GM23338 (cell line): ENCODE results near the gene ITPRIPL1. TPM values are rescaled to one million over a fixed set of nuclear protein-coding genes. Genes with fewer than 3 reads are reported as not detected.
A peak's percentile ranks its signal among the peaks of the same experiment; 100 is the strongest.

Experiments used
- ATAC-seq: fragments of 200-7000 bp; cut with Tn5 transposase; 3 replicates; pipeline ENCODE4 v1.9.1; 2020
- DNase-seq: peaks from one replicate; pipeline ENCODE4 v3.0.0-alpha.2; 2015; ENCODE audit warnings: low spot score
- H2AFZ ChIP-seq: fragments of 200-600 bp; sonication (generic); 2 replicates; pipeline ENCODE4 v1.8.0; 2016; ENCODE audit warnings: antibody characterized with exemption, mild to moderate bottlenecking, moderate library complexity
- H3F3A ChIP-seq: fragments of 200-600 bp; sonication (generic); replicated peaks from 2 replicates; pipeline ENCODE4 v1.8.0; 2017; ENCODE audit warnings: antibody characterized with exemption, mixed run types, low read depth
- H3K27ac ChIP-seq: fragments of 200-600 bp; sonication (generic); 2 replicates; pipeline ENCODE4 v1.6.1; 2016; ENCODE audit warnings: low read depth
- H3K27me3 ChIP-seq: fragments of 200-600 bp; sonication (generic); 2 replicates; pipeline ENCODE4 v1.8.0; 2016; ENCODE audit warnings: mild to moderate bottlenecking, mixed run types, moderate library complexity; ENCODE audit not compliant: insufficient read depth
- H3K36me3 ChIP-seq: fragments of 200-600 bp; sonication (generic); 2 replicates; pipeline ENCODE4 v1.8.0; 2016; ENCODE audit warnings: mild to moderate bottlenecking; ENCODE audit not compliant: insufficient read depth
- H3K4me1 ChIP-seq: fragments of 200-600 bp; sonication (generic); 2 replicates; pipeline ENCODE4 v1.8.0; 2016; ENCODE audit warnings: mild to moderate bottlenecking, moderate library complexity; ENCODE audit not compliant: insufficient read depth
- H3K4me2 ChIP-seq: fragments of 200-600 bp; sonication (generic); 2 replicates; pipeline ENCODE4 v1.7.1; 2017; ENCODE audit warnings: mixed run types
- H3K4me3 ChIP-seq: fragments of 200-600 bp; sonication (generic); 2 replicates; pipeline ENCODE4 v1.6.1; 2016; ENCODE audit warnings: mixed run types
- H3K79me2 ChIP-seq: fragments of 200-600 bp; sonication (generic); replicated peaks from 2 replicates; pipeline ENCODE4 v1.8.0; 2017; ENCODE audit warnings: mild to moderate bottlenecking; ENCODE audit not compliant: insufficient read depth
- H3K9me2 ChIP-seq: fragments of 200-600 bp; sonication (generic); 2 replicates; pipeline ENCODE4 v1.8.0; 2017; ENCODE audit not compliant: insufficient read depth
- H4K20me1 ChIP-seq: fragments of 200-600 bp; sonication (generic); replicated peaks from 2 replicates; pipeline ENCODE4 v1.8.0; 2017; ENCODE audit warnings: mild to moderate bottlenecking; ENCODE audit not compliant: insufficient read depth
- H3K27ac Mint-ChIP-seq: 2 replicates; pipeline ENCODE4 v1.8.0; 2020; ENCODE audit warnings: inconsistent platforms, mild to moderate bottlenecking, moderate library complexity, mixed read lengths
- H3K27me3 Mint-ChIP-seq: 3 replicates; pipeline ENCODE4 v1.8.0; 2022; ENCODE audit warnings: low read depth, mild to moderate bottlenecking, moderate library complexity, mixed read lengths, inconsistent platforms; ENCODE audit not compliant: insufficient read depth, poor library complexity
- H3K36me3 Mint-ChIP-seq: 3 replicates; pipeline ENCODE4 v1.8.0; 2021; ENCODE audit warnings: low read depth, mild to moderate bottlenecking, inconsistent platforms, moderate library complexity, mixed read lengths
- H3K4me1 Mint-ChIP-seq: 3 replicates; pipeline ENCODE4 v1.8.0; 2020; ENCODE audit warnings: mild to moderate bottlenecking, inconsistent platforms, mixed read lengths
- H3K4me3 Mint-ChIP-seq: 3 replicates; pipeline ENCODE4 v1.8.0; 2021; ENCODE audit warnings: moderate library complexity, mild to moderate bottlenecking, inconsistent platforms, mixed read lengths
- H3K9me3 Mint-ChIP-seq: 3 replicates; pipeline ENCODE4 v1.8.0; 2020; ENCODE audit warnings: moderate library complexity, mild to moderate bottlenecking, inconsistent platforms, mixed read lengths
- CREB1 ChIP-seq: fragments of 250-450 bp; sonication (Bioruptor Pico); IDR thresholded peaks from 2 replicates; pipeline ENCODE4 v1.5.0; 2020; ENCODE audit warnings: low read depth, mild to moderate bottlenecking, moderate library complexity
- CTCF ChIP-seq, 2 experiments: fragments of 200-600 bp in 1 of 2; sonication (generic) in 1 of 2; conservative IDR thresholded peaks; 2 replicates each; pipeline versions ENCODE4 v1.5.1 to v1.6.1; 2016 to 2017; ENCODE audit warnings: antibody characterized with exemption in 2 of 2, low read depth in 2 of 2, mild to moderate bottlenecking in 2 of 2, moderate library complexity in 1 of 2
- ETS1 ChIP-seq: IDR thresholded peaks from 2 replicates; pipeline ENCODE4 v1.6.1; 2016; ENCODE audit warnings: antibody characterized with exemption
- EZH2 ChIP-seq: fragments of 200-600 bp; sonication (generic); IDR thresholded peaks from one replicate; pipeline ENCODE4 v1.8.0; 2017; ENCODE audit warnings: antibody characterized with exemption, mild to moderate bottlenecking, low read depth; ENCODE audit not compliant: unreplicated experiment
- EZH2phosphoT487 ChIP-seq: fragments of 200-600 bp; sonication (generic); IDR thresholded peaks from one replicate; pipeline ENCODE4 v1.8.1; 2018; ENCODE audit warnings: antibody characterized with exemption; ENCODE audit not compliant: unreplicated experiment
- JUNB ChIP-seq: IDR thresholded peaks from one replicate; pipeline ENCODE4 v1.6.1; 2016; ENCODE audit warnings: antibody characterized with exemption; ENCODE audit not compliant: unreplicated experiment
- NANOG ChIP-seq: IDR thresholded peaks from 2 replicates; pipeline ENCODE4 v1.6.1; 2016; ENCODE audit warnings: antibody characterized with exemption, borderline replicate concordance
- POLR2AphosphoS5 ChIP-seq: IDR thresholded peaks from 2 replicates; pipeline ENCODE4 v1.6.1; 2016; ENCODE audit warnings: antibody characterized with exemption, low read depth
- REST ChIP-seq: IDR thresholded peaks from one replicate; pipeline ENCODE4 v1.6.1; 2018; ENCODE audit warnings: antibody characterized with exemption; ENCODE audit not compliant: unreplicated experiment
- STAT1 ChIP-seq: IDR thresholded peaks from one replicate; pipeline ENCODE4 v1.6.1; 2016; ENCODE audit warnings: antibody characterized with exemption; ENCODE audit not compliant: unreplicated experiment
- ZNF114 ChIP-seq: fragments of 250-450 bp; sonication (Bioruptor Pico); IDR thresholded peaks from 2 replicates; pipeline ENCODE4 v1.5.0; 2020; ENCODE audit warnings: mild to moderate bottlenecking, moderate library complexity
- ZNF331 ChIP-seq: fragments of 250-450 bp; sonication (Bioruptor Pico); IDR thresholded peaks from 2 replicates; pipeline ENCODE4 v1.5.0; 2020; ENCODE audit warnings: low read depth, mild to moderate bottlenecking, moderate library complexity
- ZNF462 ChIP-seq: fragments of 250-450 bp; sonication (Bioruptor Pico); IDR thresholded peaks from 2 replicates; pipeline ENCODE4 v1.5.0; 2020; ENCODE audit warnings: mild to moderate bottlenecking, moderate library complexity
- polyA plus RNA-seq: library from polyadenylated mRNA; unstranded; fragments of >200 nt; fragmentation: Nextera tagmentation; extraction: Ambion mirVana; gene quantifications from 2 replicates; pipeline ENCODE4 v1.2.1, GENCODE V29; 2016
- total RNA-seq: library from RNA; depleted of rRNA; stranded (reverse); fragments of >200 nt; shearing (Covaris generic); gene quantifications from 2 replicates; pipeline ENCODE4 v1.2.3, GENCODE V29; 2014

Gene ITPRIPL1
- total and polyA plus RNA-seq, 2 experiments from 2014 or later: 5.3 to 14.0 TPM

- peaks cover 27% of the 10 kb centered on the region for H3K36me3 ChIP-seq
Observed at GRCh38 chr2:96306370-96306769, 18.7 kb upstream of the ITPRIPL1 start.

More at GRCh38 chr2:96306370-96306769, 18.7 kb upstream of the ITPRIPL1 start:
- Histone ChIP-seq H3K27me3 (no peaks in the 10 kb centered on the region), H4K20me1 (peaks cover 7% of the 10 kb centered on the region; the same call in 1 of the 2 replicates), H3K4me1 (no peaks in the 10 kb centered on the region; the same call in 1 of the 2 replicates), H3K4me2 (peak overlapping the region; percentile 92), H3K9me2 (no peaks in the 10 kb centered on the region), H3F3A (no peaks in the 10 kb centered on the region; the same call in 1 of the 2 replicates), H2AFZ (peak overlapping the region; percentile 25; the same call in 1 of the 2 replicates), H3K27ac (peak overlapping the region; percentile 90), H3K79me2 (peaks cover 35% of the 10 kb centered on the region), H3K4me3 (peak overlapping the region; percentile 75)
- Mint-ChIP-seq H3K4me3 (peak overlapping the region; percentile 100), H3K4me1 (peaks cover 17% of the 10 kb centered on the region), H3K27me3 (no peaks in the 10 kb centered on the region), H3K9me3 (no peaks in the 10 kb centered on the region), H3K36me3 (peaks cover 36% of the 10 kb centered on the region), H3K27ac (peak overlapping the region; percentile 99)
- no peak for TF ChIP-seq ZNF462
- TF ChIP-seq POLR2AphosphoS5: no peak
- no peak for TF ChIP-seq CTCF (conservative IDR thresholded peaks at IDR 0.05; ENCODE audit: low read depth in 2 of 2)
- TF ChIP-seq CREB1 (CRISPR knock-in tag): no peak
- no peak for TF ChIP-seq NANOG
- TF ChIP-seq EZH2phosphoT487: no peak
- no peak for TF ChIP-seq ETS1
- TF ChIP-seq ZNF331: no peak
- no peak for TF ChIP-seq STAT1
- TF ChIP-seq REST: no peak
- TF ChIP-seq JUNB: no peak
- no peak for TF ChIP-seq ZNF114
- TF ChIP-seq EZH2: no peak
- ATAC-seq (no peak), DNase-seq (no peak)
